Loucy (cell line): ENCODE results near the gene KCNIP3.

ENCODE experiments used
- CTCF ChIP-seq: fragments of 200-600 bp; sonication (generic); conservative IDR thresholded peaks from 2 replicates; pipeline ENCODE4 v1.5.1; 2014; ENCODE audit warnings: mild to moderate bottlenecking, antibody characterized with exemption, low read length
- EZH2phosphoT487 ChIP-seq: fragments of 200-600 bp; IDR thresholded peaks from 2 replicates; pipeline ENCODE4 v1.6.1; 2018; ENCODE audit warnings: antibody characterized with exemption, mild to moderate bottlenecking, moderate library complexity, borderline replicate concordance

DNA sequence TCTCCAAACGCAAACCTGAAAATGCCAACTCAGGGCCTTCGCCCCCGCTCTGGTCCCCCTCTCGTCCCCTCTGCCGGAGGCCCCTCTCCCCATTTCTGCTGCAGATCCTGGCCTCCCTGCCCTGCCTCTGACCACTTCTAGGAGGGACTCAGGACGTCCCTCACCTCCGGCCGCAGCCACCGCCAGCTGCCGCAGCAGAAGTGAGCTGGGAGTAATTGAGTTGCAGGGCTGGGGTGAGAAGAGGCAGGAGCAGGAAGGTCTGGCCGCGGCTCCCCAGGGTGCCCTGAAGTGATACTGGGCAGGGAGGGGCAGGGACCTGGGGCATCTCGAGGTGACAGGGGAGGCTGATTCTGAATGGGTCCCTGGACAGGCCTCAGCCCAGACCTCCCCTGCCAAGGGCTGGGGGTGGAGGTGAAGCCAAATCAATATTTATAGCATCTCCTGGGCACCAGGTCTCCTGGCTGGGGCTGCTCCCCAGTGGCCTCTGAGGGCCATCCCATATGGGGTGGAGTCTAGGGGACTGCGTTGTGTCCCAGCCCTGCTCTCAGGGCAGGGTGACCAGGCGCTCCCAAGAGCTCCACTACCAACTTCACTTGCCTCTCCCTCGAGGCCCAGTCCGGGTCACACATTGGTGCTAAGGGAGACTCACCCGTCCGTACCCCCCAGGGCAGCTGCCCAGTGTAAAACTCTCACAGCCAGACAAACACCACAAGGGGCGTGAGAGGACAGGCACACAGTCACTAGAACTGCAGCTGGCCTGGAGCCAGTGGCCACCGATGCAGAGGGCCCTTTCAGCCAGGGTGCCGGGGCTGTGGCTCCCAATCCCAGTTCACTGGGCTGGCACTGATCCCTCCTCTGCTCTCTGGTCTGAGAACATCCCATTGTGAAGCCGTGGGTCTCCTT is 33.0 kb downstream of the KCNIP3 start:
- TF ChIP-seq CTCF = no peak
- no peak for TF ChIP-seq EZH2phosphoT487
